HepG2 (cell line): Measurements from ENCODE around the gene NXPH1. TPM values are rescaled to one million over a fixed set of nuclear protein-coding genes. Genes with fewer than 3 reads are reported as not detected.

ENCODE experiments used
- ATF7 ChIP-seq, 2 experiments: fragments of 450-650 bp in 1 of 2; sonication (generic) in 1 of 2; formaldehyde crosslinking in 1 of 2; IDR thresholded peaks; 2 replicates each; pipeline versions ENCODE4 v1.4.0 to v1.6.1; 2016 to 2020; ENCODE audit warnings: antibody characterized with exemption in 1 of 2, mild to moderate bottlenecking in 1 of 2, missing genetic modification reagents in 1 of 2
- FOSL1 ChIP-seq: sonication (generic); formaldehyde crosslinking; IDR thresholded peaks from 2 replicates; pipeline ENCODE4 v1.9.0; 2021; ENCODE audit warnings: missing genetic modification reagents, borderline replicate concordance
- HNRNPK ChIP-seq: fragments of 200-400 bp; formaldehyde crosslinking; IDR thresholded peaks from 2 replicates; pipeline ENCODE4 v1.6.1; 2018; ENCODE audit warnings: low read length, low read depth, moderate library complexity, mild to moderate bottlenecking; ENCODE audit not compliant: poor library complexity, severe bottlenecking
- NKX3-1 ChIP-seq: sonication (generic); formaldehyde crosslinking; IDR thresholded peaks from 2 replicates; pipeline ENCODE4 v1.5.0; 2020; ENCODE audit warnings: missing genetic modification reagents
- NR2F6 ChIP-seq, 2 experiments: IDR thresholded peaks; 2 replicates each; pipeline ENCODE4 v1.6.1; 2016; ENCODE audit warnings: antibody characterized with exemption in 1 of 2, mild to moderate bottlenecking in 1 of 2
- TARDBP ChIP-seq: sonication (generic); formaldehyde crosslinking; IDR thresholded peaks from 2 replicates; pipeline ENCODE4 v1.8.0; 2022; ENCODE audit warnings: mild to moderate bottlenecking, missing genetic modification reagents
- TCF7L2 ChIP-seq: IDR thresholded peaks from 2 replicates; pipeline ENCODE4 v1.6.1; 2011; ENCODE audit warnings: mild to moderate bottlenecking, low read depth, low read length, moderate library complexity
- ZKSCAN5 ChIP-seq: sonication (generic); formaldehyde crosslinking; IDR thresholded peaks from 2 replicates; pipeline ENCODE4 v1.5.1; 2020; ENCODE audit warnings: mild to moderate bottlenecking, missing genetic modification reagents
- ZNF326 ChIP-seq: sonication (generic); formaldehyde crosslinking; IDR thresholded peaks from 2 replicates; pipeline ENCODE4 v1.4.0; 2020; ENCODE audit warnings: missing genetic modification reagents, borderline replicate concordance
- ZNF350 ChIP-seq: sonication (generic); formaldehyde crosslinking; IDR thresholded peaks from 2 replicates; pipeline ENCODE4 v1.4.0; 2020; ENCODE audit warnings: mild to moderate bottlenecking, low read depth, missing genetic modification reagents, borderline replicate concordance
- ZNF430 ChIP-seq: sonication (generic); formaldehyde crosslinking; IDR thresholded peaks from 2 replicates; pipeline ENCODE4 v1.9.0; 2021; ENCODE audit warnings: mild to moderate bottlenecking, missing genetic modification reagents
- ZNF496 ChIP-seq: sonication (generic); formaldehyde crosslinking; IDR thresholded peaks from 2 replicates; pipeline ENCODE4 v1.8.1; 2023; ENCODE audit warnings: mild to moderate bottlenecking, moderate library complexity, missing genetic modification reagents; ENCODE audit not compliant: insufficient replicate concordance
- ZNF567 ChIP-seq: sonication (generic); formaldehyde crosslinking; IDR thresholded peaks from 2 replicates; pipeline ENCODE4 v1.8.1; 2023; ENCODE audit warnings: mild to moderate bottlenecking, missing genetic modification reagents, borderline replicate concordance
- ZNF629 ChIP-seq: sonication (generic); formaldehyde crosslinking; conservative IDR thresholded peaks from 2 replicates; pipeline ENCODE4 v1.5.0; 2020; ENCODE audit warnings: missing genetic modification reagents
- polyA plus RNA-seq, 8 experiments: library from polyadenylated mRNA; depleted of rRNA in 3 of 8; stranded (reverse) in 7 of 8; unstranded in 1 of 8; fragments of >200 nt; fragmentation: Illumina TruSeq in 4 of 8; extraction: Trizol in 4 of 8; gene quantifications; 2 replicates each; pipeline versions ENCODE4 v1.2.1 to v1.2.3, GENCODE V29; 2011 to 2016; ENCODE audit warnings: low read depth in 4 of 8, missing spikeins in 1 of 8, mixed read lengths in 1 of 8; ENCODE audit not compliant: insufficient read depth in 1 of 8
- total RNA-seq, 5 experiments: library from RNA; depleted of rRNA; stranded (reverse); fragments of >200 nt; fragmentation: Illumina TruSeq; extraction: Trizol; gene quantifications; 2 replicates each; pipeline ENCODE4 v1.2.3, GENCODE V29; 2016; ENCODE audit warnings: low read depth in 1 of 5
- TF ChIP-seq, protein P1 (sequence below): sonication (generic); formaldehyde crosslinking; conservative IDR thresholded peaks from 2 replicates; pipeline ENCODE4 v1.4.0; 2020; ENCODE audit warnings: missing genetic modification reagents
- TF ChIP-seq, protein P2 (sequence below): sonication (generic); formaldehyde crosslinking; conservative IDR thresholded peaks from 2 replicates; pipeline ENCODE4 v1.8.1; 2023; ENCODE audit warnings: missing genetic modification reagents
- TF ChIP-seq, protein P3 (sequence below): sonication (generic); formaldehyde crosslinking; IDR thresholded peaks from 2 replicates; pipeline ENCODE4 v1.8.1; 2023; ENCODE audit warnings: mild to moderate bottlenecking, missing genetic modification reagents
- TF ChIP-seq, protein P4 (sequence below): IDR thresholded peaks from 2 replicates; pipeline ENCODE4 v1.6.1; 2016
- TF ChIP-seq, protein P5 (sequence below), 2 experiments: IDR thresholded peaks; 2 replicates each; pipeline ENCODE4 v1.6.1; 2011 to 2012; ENCODE audit warnings: low read length in 2 of 2, borderline replicate concordance in 1 of 2, low read depth in 1 of 2, mild to moderate bottlenecking in 1 of 2, moderate library complexity in 1 of 2

NXPH1 gene
- total and polyA plus RNA-seq, 2 of the 13 experiments (the other 11 are each of a cell fraction or from before 2014, with no cell fraction given) = not detected

DNA sequence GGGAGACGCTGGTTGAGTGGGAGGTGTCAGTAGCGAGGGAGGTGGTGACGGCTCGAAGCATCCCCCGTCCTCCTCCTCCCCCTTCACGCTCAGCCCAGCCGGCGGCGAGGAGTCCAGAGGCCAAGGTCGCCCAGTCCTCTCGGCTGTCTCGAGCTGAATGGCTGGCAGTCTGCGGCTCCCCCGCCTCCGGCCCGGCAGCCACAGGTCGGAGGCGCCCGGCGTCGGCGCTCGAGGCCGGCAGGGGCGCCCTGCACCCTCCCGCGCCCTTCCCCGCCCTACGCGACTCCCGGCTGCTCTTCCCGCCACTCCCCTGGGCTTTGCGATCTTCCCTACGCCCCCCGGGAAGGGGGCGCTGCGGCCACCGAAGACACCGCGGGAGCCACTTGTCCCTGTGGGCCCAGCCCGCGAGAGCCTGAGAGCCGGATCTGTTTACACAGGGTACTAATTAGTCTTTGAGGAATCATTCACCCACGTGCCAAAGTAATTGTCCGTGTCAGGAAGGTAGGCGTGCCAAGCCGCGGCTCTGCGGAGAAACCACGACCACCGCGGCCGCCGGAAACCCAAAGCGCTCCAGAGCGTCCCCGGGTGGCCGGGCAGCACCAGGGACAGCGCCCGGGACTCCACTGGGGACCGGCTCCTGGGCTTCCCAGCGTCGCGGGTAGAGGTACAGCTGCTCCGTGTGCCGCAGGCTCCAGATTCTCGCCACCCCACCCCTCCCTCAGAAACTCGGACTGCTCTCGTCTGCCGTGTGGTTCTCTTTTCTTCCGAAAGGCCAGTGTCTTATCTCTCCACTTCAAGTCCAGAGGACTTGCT lies at the start of gene NXPH1 (continued):
- TF ChIP-seq, protein P1, sequence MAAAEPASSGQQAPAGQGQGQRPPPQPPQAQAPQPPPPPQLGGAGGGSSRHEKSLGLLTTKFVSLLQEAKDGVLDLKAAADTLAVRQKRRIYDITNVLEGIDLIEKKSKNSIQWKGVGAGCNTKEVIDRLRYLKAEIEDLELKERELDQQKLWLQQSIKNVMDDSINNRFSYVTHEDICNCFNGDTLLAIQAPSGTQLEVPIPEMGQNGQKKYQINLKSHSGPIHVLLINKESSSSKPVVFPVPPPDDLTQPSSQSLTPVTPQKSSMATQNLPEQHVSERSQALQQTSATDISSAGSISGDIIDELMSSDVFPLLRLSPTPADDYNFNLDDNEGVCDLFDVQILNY (CRISPR knock-in tag) = 0 out of 2 replicates have a peak, but pooled peaks have one; percentile 24
- TF ChIP-seq ATF7 (IDR thresholded peaks at IDR 0.05) = no peak
- TF ChIP-seq ATF7 (CRISPR knock-in tag; IDR thresholded peaks at IDR 0.05) = no peak
- TF ChIP-seq ZNF496 = no peak
- TF ChIP-seq ZNF326 (CRISPR knock-in tag) = no peak
- TF ChIP-seq TCF7L2 = no peak
- TF ChIP-seq NR2F6 (IDR thresholded peaks at IDR 0.05) = no peak
- TF ChIP-seq NR2F6 (CRISPR knock-in tag; IDR thresholded peaks at IDR 0.05) = no peak
- TF ChIP-seq, protein P2, sequence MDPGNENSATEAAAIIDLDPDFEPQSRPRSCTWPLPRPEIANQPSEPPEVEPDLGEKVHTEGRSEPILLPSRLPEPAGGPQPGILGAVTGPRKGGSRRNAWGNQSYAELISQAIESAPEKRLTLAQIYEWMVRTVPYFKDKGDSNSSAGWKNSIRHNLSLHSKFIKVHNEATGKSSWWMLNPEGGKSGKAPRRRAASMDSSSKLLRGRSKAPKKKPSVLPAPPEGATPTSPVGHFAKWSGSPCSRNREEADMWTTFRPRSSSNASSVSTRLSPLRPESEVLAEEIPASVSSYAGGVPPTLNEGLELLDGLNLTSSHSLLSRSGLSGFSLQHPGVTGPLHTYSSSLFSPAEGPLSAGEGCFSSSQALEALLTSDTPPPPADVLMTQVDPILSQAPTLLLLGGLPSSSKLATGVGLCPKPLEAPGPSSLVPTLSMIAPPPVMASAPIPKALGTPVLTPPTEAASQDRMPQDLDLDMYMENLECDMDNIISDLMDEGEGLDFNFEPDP = no peak
- TF ChIP-seq ZNF629 = no peak
- TF ChIP-seq NKX3-1 (CRISPR knock-in tag) = no peak
- peak; percentile 30 for TF ChIP-seq HNRNPK
- no peak for TF ChIP-seq FOSL1 (CRISPR knock-in tag)
- TF ChIP-seq TARDBP (CRISPR knock-in tag) = no peak
- no peak for TF ChIP-seq ZNF430 (CRISPR knock-in tag)
- TF ChIP-seq ZNF567 (CRISPR knock-in tag) = no peak
- TF ChIP-seq ZKSCAN5 (CRISPR knock-in tag) = no peak
- TF ChIP-seq, protein P3, sequence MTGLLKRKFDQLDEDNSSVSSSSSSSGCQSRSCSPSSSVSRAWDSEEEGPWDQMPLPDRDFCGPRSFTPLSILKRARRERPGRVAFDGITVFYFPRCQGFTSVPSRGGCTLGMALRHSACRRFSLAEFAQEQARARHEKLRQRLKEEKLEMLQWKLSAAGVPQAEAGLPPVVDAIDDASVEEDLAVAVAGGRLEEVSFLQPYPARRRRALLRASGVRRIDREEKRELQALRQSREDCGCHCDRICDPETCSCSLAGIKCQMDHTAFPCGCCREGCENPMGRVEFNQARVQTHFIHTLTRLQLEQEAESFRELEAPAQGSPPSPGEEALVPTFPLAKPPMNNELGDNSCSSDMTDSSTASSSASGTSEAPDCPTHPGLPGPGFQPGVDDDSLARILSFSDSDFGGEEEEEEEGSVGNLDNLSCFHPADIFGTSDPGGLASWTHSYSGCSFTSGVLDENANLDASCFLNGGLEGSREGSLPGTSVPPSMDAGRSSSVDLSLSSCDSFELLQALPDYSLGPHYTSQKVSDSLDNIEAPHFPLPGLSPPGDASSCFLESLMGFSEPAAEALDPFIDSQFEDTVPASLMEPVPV (CRISPR knock-in tag) = no peak
- TF ChIP-seq ZNF350 (CRISPR knock-in tag) = no peak
- TF ChIP-seq, protein P4, sequence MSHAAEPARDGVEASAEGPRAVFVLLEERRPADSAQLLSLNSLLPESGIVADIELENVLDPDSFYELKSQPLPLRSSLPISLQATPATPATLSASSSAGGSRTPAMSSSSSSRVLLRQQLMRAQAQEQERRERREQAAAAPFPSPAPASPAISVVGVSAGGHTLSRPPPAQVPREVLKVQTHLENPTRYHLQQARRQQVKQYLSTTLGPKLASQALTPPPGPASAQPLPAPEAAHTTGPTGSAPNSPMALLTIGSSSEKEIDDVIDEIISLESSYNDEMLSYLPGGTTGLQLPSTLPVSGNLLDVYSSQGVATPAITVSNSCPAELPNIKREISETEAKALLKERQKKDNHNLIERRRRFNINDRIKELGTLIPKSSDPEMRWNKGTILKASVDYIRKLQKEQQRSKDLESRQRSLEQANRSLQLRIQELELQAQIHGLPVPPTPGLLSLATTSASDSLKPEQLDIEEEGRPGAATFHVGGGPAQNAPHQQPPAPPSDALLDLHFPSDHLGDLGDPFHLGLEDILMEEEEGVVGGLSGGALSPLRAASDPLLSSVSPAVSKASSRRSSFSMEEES (CRISPR knock-in tag) = no peak
- TF ChIP-seq, protein P5, sequence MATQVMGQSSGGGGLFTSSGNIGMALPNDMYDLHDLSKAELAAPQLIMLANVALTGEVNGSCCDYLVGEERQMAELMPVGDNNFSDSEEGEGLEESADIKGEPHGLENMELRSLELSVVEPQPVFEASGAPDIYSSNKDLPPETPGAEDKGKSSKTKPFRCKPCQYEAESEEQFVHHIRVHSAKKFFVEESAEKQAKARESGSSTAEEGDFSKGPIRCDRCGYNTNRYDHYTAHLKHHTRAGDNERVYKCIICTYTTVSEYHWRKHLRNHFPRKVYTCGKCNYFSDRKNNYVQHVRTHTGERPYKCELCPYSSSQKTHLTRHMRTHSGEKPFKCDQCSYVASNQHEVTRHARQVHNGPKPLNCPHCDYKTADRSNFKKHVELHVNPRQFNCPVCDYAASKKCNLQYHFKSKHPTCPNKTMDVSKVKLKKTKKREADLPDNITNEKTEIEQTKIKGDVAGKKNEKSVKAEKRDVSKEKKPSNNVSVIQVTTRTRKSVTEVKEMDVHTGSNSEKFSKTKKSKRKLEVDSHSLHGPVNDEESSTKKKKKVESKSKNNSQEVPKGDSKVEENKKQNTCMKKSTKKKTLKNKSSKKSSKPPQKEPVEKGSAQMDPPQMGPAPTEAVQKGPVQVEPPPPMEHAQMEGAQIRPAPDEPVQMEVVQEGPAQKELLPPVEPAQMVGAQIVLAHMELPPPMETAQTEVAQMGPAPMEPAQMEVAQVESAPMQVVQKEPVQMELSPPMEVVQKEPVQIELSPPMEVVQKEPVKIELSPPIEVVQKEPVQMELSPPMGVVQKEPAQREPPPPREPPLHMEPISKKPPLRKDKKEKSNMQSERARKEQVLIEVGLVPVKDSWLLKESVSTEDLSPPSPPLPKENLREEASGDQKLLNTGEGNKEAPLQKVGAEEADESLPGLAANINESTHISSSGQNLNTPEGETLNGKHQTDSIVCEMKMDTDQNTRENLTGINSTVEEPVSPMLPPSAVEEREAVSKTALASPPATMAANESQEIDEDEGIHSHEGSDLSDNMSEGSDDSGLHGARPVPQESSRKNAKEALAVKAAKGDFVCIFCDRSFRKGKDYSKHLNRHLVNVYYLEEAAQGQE (IDR thresholded peaks at IDR 0.05; ENCODE audit: borderline replicate concordance in 1 of 2, low read depth in 1 of 2, low read length in 2 of 2) = peak; percentile 83 to 94
